Esophagus muscularis mucosa (tissue), 3 donors: ENCODE data around the gene MYH16.

Experiments used
- POLR2A ChIP-seq: fragments of 450-650 bp; IDR thresholded peaks from one replicate; pipeline ENCODE4 v1.6.1; 2017; ENCODE audit warnings: antibody characterized with exemption, moderate library complexity, mild to moderate bottlenecking, low read depth
- TF ChIP-seq, protein P1 (sequence below), 3 experiments: fragments of 200-600 bp in 2 of 3; fragments of 450-650 bp in 1 of 3; sonication (generic) in 2 of 3; IDR thresholded peaks; one replicate each; pipeline ENCODE4 v1.5.1; 2017 to 2019; ENCODE audit warnings: antibody characterized with exemption in 3 of 3, mild to moderate bottlenecking in 2 of 3, moderate library complexity in 1 of 3

DNA sequence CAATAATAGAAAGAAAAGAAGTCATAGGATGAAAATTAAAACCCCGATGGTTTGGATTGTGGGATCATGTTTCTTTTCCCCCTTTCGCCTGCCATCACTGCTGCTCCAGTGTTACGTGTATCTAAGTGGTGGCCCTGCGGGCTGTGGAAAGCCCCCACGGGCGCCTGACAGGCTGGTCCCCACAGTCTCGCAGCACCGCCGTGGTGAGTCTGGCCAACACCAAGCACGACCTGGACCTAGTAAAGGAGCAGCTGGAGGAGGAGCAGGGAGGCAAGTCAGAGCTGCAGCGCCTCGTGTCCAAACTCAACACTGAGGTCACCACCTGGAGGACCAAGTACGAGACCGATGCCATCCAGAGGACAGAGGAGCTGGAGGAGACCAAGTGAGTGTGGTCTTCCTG, 19.5 kb downstream of the MYH16 start:
- TF ChIP-seq, protein P1, sequence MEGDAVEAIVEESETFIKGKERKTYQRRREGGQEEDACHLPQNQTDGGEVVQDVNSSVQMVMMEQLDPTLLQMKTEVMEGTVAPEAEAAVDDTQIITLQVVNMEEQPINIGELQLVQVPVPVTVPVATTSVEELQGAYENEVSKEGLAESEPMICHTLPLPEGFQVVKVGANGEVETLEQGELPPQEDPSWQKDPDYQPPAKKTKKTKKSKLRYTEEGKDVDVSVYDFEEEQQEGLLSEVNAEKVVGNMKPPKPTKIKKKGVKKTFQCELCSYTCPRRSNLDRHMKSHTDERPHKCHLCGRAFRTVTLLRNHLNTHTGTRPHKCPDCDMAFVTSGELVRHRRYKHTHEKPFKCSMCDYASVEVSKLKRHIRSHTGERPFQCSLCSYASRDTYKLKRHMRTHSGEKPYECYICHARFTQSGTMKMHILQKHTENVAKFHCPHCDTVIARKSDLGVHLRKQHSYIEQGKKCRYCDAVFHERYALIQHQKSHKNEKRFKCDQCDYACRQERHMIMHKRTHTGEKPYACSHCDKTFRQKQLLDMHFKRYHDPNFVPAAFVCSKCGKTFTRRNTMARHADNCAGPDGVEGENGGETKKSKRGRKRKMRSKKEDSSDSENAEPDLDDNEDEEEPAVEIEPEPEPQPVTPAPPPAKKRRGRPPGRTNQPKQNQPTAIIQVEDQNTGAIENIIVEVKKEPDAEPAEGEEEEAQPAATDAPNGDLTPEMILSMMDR (IDR thresholded peaks at IDR 0.05): no peak
- no peak for TF ChIP-seq POLR2A
